HepG2 (cell line): ENCODE data around the gene ENDOU. TPM values are rescaled to one million over a fixed set of nuclear protein-coding genes. Genes with fewer than 3 reads are reported as not detected.

Source experiments
- ETV5 ChIP-seq: IDR thresholded peaks from 2 replicates; pipeline ENCODE4 v1.6.1; 2018; ENCODE audit warnings: missing biosample characterization, missing genetic modification reagents, inconsistent platforms, borderline replicate concordance
- GATAD1 ChIP-seq: IDR thresholded peaks from 2 replicates; pipeline ENCODE4 v1.6.1; 2016; ENCODE audit warnings: missing genetic modification reagents, missing compliant biosample characterization
- LRRFIP1 ChIP-seq: sonication (generic); formaldehyde crosslinking; conservative IDR thresholded peaks from 2 replicates; pipeline ENCODE4 v1.4.0; 2020; ENCODE audit warnings: missing genetic modification reagents
- MAFK ChIP-seq, 2 experiments: IDR thresholded peaks in 1 of 2; conservative IDR thresholded peaks in 1 of 2; 2 replicates each; pipeline ENCODE4 v1.6.1; 2011; ENCODE audit warnings: improper control_type of control experiment in 2 of 2, low read length in 2 of 2
- MED8 ChIP-seq: sonication (generic); formaldehyde crosslinking; IDR thresholded peaks from 2 replicates; pipeline ENCODE4 v1.8.1; 2023; ENCODE audit warnings: mild to moderate bottlenecking, missing genetic modification reagents; ENCODE audit not compliant: insufficient replicate concordance
- MIXL1 ChIP-seq: IDR thresholded peaks from 2 replicates; pipeline ENCODE4 v1.6.1; 2016
- NFRKB ChIP-seq: fragments of 450-650 bp; IDR thresholded peaks from 2 replicates; pipeline ENCODE4 v1.6.1; 2017
- RNF219 ChIP-seq: sonication (generic); formaldehyde crosslinking; IDR thresholded peaks from 2 replicates; pipeline ENCODE4 v1.5.0; 2020; ENCODE audit warnings: mild to moderate bottlenecking, missing genetic modification reagents
- SNAPC5 ChIP-seq: sonication (generic); formaldehyde crosslinking; IDR thresholded peaks from 2 replicates; pipeline ENCODE4 v1.8.1; 2023; ENCODE audit warnings: mild to moderate bottlenecking, missing genetic modification reagents, borderline replicate concordance
- SP140L ChIP-seq: sonication (generic); formaldehyde crosslinking; IDR thresholded peaks from 2 replicates; pipeline ENCODE4 v1.4.0; 2020; ENCODE audit warnings: missing genetic modification reagents, borderline replicate concordance
- SPEN ChIP-seq: sonication (generic); formaldehyde crosslinking; IDR thresholded peaks from 2 replicates; pipeline ENCODE4 v1.5.1; 2020; ENCODE audit warnings: low read depth, mild to moderate bottlenecking, missing genetic modification reagents
- STAT5B ChIP-seq: sonication (generic); formaldehyde crosslinking; IDR thresholded peaks from 2 replicates; pipeline ENCODE4 v1.4.0; 2020; ENCODE audit warnings: missing genetic modification reagents
- ZBTB42 ChIP-seq: sonication (generic); formaldehyde crosslinking; IDR thresholded peaks from 2 replicates; pipeline ENCODE4 v1.5.0; 2020; ENCODE audit warnings: mild to moderate bottlenecking, missing genetic modification reagents
- ZNF18 ChIP-seq: sonication (generic); formaldehyde crosslinking; IDR thresholded peaks from 2 replicates; pipeline ENCODE4 v1.8.0; 2022; ENCODE audit warnings: mild to moderate bottlenecking, missing genetic modification reagents; ENCODE audit not compliant: insufficient replicate concordance
- ZNF224 ChIP-seq: sonication (generic); formaldehyde crosslinking; IDR thresholded peaks from 2 replicates; pipeline ENCODE4 v1.5.0; 2020; ENCODE audit warnings: mild to moderate bottlenecking, missing genetic modification reagents
- ZNF367 ChIP-seq: sonication (generic); formaldehyde crosslinking; IDR thresholded peaks from 2 replicates; pipeline ENCODE4 v1.4.0; 2020; ENCODE audit warnings: missing genetic modification reagents, borderline replicate concordance
- ZNF441 ChIP-seq: sonication (generic); formaldehyde crosslinking; IDR thresholded peaks from 2 replicates; pipeline ENCODE4 v1.7.0; 2021; ENCODE audit warnings: missing genetic modification reagents, borderline replicate concordance
- ZNF510 ChIP-seq: sonication (generic); formaldehyde crosslinking; IDR thresholded peaks from 2 replicates; pipeline ENCODE4 v1.4.0; 2020; ENCODE audit warnings: low read depth, mild to moderate bottlenecking, missing genetic modification reagents
- ZNF543 ChIP-seq: sonication (generic); formaldehyde crosslinking; IDR thresholded peaks from 2 replicates; pipeline ENCODE4 v1.4.0; 2020; ENCODE audit warnings: mild to moderate bottlenecking, missing genetic modification reagents
- ZNF552 ChIP-seq: sonication (generic); formaldehyde crosslinking; IDR thresholded peaks from 2 replicates; pipeline ENCODE4 v1.9.0; 2022; ENCODE audit warnings: missing genetic modification reagents, mild to moderate bottlenecking, borderline replicate concordance
- ZNF570 ChIP-seq: sonication (generic); formaldehyde crosslinking; IDR thresholded peaks from 2 replicates; pipeline ENCODE4 v1.4.0; 2020; ENCODE audit warnings: mild to moderate bottlenecking, missing genetic modification reagents, borderline replicate concordance
- ZNF619 ChIP-seq: sonication (generic); formaldehyde crosslinking; IDR thresholded peaks from 2 replicates; pipeline ENCODE4 v1.4.0; 2020; ENCODE audit warnings: mild to moderate bottlenecking, missing genetic modification reagents
- polyA plus RNA-seq, 8 experiments: library from polyadenylated mRNA; depleted of rRNA in 3 of 8; stranded (reverse) in 7 of 8; unstranded in 1 of 8; fragments of >200 nt; fragmentation: Illumina TruSeq in 4 of 8; extraction: Trizol in 4 of 8; gene quantifications; 2 replicates each; pipeline versions ENCODE4 v1.2.1 to v1.2.3, GENCODE V29; 2011 to 2016; ENCODE audit warnings: low read depth in 4 of 8, missing spikeins in 1 of 8, mixed read lengths in 1 of 8; ENCODE audit not compliant: insufficient read depth in 1 of 8
- total RNA-seq, 5 experiments: library from RNA; depleted of rRNA; stranded (reverse); fragments of >200 nt; fragmentation: Illumina TruSeq; extraction: Trizol; gene quantifications; 2 replicates each; pipeline ENCODE4 v1.2.3, GENCODE V29; 2016; ENCODE audit warnings: low read depth in 1 of 5

The ENDOU gene
- total and polyA plus RNA-seq, 2 of the 13 experiments (the other 11 are each of a cell fraction or from before 2014, with no cell fraction given), result not detected

GRCh38 chr12:47705566-47706425, 19.5 kb downstream of the ENDOU start, which contains the start of gene RPAP3 (continued):
- TF ChIP-seq ZNF510, result 0 out of 2 replicates have a peak, but pooled peaks have one; percentile 65
- no peak for TF ChIP-seq ZBTB42 (CRISPR knock-in tag)
- TF ChIP-seq NFRKB, result no peak
- TF ChIP-seq GATAD1 (CRISPR knock-in tag), result peak; percentile 81
- TF ChIP-seq ZNF619 (CRISPR knock-in tag), result no peak
- no peak for TF ChIP-seq STAT5B (CRISPR knock-in tag)
- no peak for TF ChIP-seq ZNF441 (CRISPR knock-in tag)
- peak; percentile 11; the same call in 1 of the 2 replicates for TF ChIP-seq ETV5 (CRISPR knock-in tag)
- TF ChIP-seq LRRFIP1, result no peak
- 0 out of 2 replicates have a peak, but pooled peaks have one; percentile 24 for TF ChIP-seq MIXL1 (CRISPR knock-in tag)
- peak; percentile 71; the same call in 1 of the 2 replicates for TF ChIP-seq ZNF543 (CRISPR knock-in tag)
- TF ChIP-seq ZNF18 (CRISPR knock-in tag), result peak; percentile 77
- no peak for TF ChIP-seq ZNF552 (CRISPR knock-in tag)
- no peak for TF ChIP-seq SNAPC5 (CRISPR knock-in tag)
- TF ChIP-seq SP140L (CRISPR knock-in tag), result no peak
- TF ChIP-seq ZNF224, result 0 out of 2 replicates have a peak, but pooled peaks have one; percentile 69
- TF ChIP-seq SPEN (CRISPR knock-in tag), result no peak; the same call in 1 of the 2 replicates
- TF ChIP-seq ZNF570 (CRISPR knock-in tag), result no peak
- TF ChIP-seq MED8 (CRISPR knock-in tag), result peak; percentile 63
- TF ChIP-seq ZNF367, result peak; percentile 6; the same call in 1 of the 2 replicates
- TF ChIP-seq MAFK (conservative IDR thresholded peaks at IDR 0.05 in 1 of 2, IDR thresholded peaks at IDR 0.05 in 1 of 2; ENCODE audit: low read length in 2 of 2), result no peak
- no peak; the same call in 1 of the 2 replicates for TF ChIP-seq RNF219
